ENCODE measurements around the gene TMED10. TPM values are rescaled to one million over a fixed set of nuclear protein-coding genes. Genes with fewer than 3 reads are reported as not detected.

Gene TMED10
- total RNA-seq, 1 experiment from 2014 or later: 255 TPM

GRCh38 chr14:75170772-75171171 lies 5.6 kb downstream of the TMED10 start:
- CTCF ChIA-PET: no interaction called here
- H3K27me3 ChIP-seq (replicated peaks; ENCODE audit: control insufficient read depth, insufficient read depth, low read length): no peaks in the 10 kb centered on the region
- BruUV-seq (replicated peaks): no TSS peak
- Mint-ChIP-seq H3K4me1 (ENCODE audit: low read depth, unreplicated experiment) (peaks cover 20% of the 10 kb centered on the region), H3K9me3 (ENCODE audit: unreplicated experiment) (no peaks in the 10 kb centered on the region), H3K4me3 (ENCODE audit: unreplicated experiment) (no peak overlapping the region), H3K36me3 (ENCODE audit: insufficient read depth, unreplicated experiment) (no peaks in the 10 kb centered on the region), H3K27ac (ENCODE audit: unreplicated experiment) (no peak overlapping the region), H3K27me3 (ENCODE audit: insufficient read depth, unreplicated experiment) (no peaks in the 10 kb centered on the region)
- H3K4me1 ChIP-seq: peaks cover 11% of the 10 kb centered on the region; the same call in 1 of the 2 replicates
- POLR2A ChIA-PET: no interaction called here
- DNase-seq: no peak
- intact Hi-C loops (cut with micrococcal nuclease; ENCODE audit: unreplicated experiment): no loop called here
- no peak overlapping the region for H3K4me3 ChIP-seq (ENCODE audit: low read depth, low read length)
- TF ChIP-seq, protein P1, sequence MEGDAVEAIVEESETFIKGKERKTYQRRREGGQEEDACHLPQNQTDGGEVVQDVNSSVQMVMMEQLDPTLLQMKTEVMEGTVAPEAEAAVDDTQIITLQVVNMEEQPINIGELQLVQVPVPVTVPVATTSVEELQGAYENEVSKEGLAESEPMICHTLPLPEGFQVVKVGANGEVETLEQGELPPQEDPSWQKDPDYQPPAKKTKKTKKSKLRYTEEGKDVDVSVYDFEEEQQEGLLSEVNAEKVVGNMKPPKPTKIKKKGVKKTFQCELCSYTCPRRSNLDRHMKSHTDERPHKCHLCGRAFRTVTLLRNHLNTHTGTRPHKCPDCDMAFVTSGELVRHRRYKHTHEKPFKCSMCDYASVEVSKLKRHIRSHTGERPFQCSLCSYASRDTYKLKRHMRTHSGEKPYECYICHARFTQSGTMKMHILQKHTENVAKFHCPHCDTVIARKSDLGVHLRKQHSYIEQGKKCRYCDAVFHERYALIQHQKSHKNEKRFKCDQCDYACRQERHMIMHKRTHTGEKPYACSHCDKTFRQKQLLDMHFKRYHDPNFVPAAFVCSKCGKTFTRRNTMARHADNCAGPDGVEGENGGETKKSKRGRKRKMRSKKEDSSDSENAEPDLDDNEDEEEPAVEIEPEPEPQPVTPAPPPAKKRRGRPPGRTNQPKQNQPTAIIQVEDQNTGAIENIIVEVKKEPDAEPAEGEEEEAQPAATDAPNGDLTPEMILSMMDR (IDR thresholded peaks at IDR 0.05; ENCODE audit: insufficient read depth in 1 of 2, low read depth in 1 of 2, low read length in 1 of 2, severe bottlenecking in 1 of 2, unreplicated experiment in 1 of 2): no peak
- no peaks in the 10 kb centered on the region for H3K36me3 ChIP-seq (ENCODE audit: control insufficient read depth, insufficient read depth, low read length)
- no peaks in the 10 kb centered on the region for H3K9me3 ChIP-seq

DNA sequence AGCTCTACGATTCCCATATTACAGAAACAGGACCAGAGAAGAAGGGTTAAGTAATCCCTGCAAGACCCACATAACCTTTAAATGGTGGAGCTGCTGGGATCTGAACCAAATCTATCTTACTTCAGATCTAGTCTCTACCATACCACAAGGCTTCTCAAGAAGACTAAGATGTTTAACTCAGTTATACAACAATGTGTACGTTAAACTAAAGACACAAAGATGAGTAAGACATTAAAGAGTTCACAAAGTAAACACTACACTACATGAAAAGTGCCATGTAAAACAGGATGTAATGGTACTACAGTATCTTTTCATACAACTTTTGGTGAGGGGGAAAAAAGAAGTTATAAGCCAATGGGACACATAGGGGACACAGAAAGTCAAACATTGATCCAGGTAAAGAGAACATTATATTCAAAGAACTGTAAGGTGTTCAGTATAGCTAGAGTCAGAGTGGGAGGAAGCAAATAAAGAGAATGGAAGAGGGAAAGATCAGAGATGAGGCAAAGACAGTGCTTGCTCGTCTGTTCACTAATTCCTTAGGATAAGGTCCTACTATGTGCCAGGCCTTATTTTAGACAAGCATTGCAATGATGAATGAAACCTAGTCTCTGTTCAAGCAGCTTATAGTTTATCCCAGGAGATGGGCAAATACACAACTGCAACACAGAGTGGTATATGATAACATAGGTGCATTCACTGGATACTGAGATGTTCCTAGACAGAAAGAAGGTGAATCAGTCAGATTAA lies 7.7 kb downstream of the TMED10 start:
- H3K9me3 ChIP-seq: no peaks in the 10 kb centered on the region
- no peaks in the 10 kb centered on the region for H3K9me3 Mint-ChIP-seq (ENCODE audit: unreplicated experiment)
- CTCF ChIA-PET: no interaction called here
- H3K4me1 ChIP-seq: peaks cover 11% of the 10 kb centered on the region; the same call in 1 of the 2 replicates
- H3K27me3 ChIP-seq (replicated peaks; ENCODE audit: control insufficient read depth, insufficient read depth, low read length): no peaks in the 10 kb centered on the region
- peaks cover 20% of the 10 kb centered on the region for H3K4me1 Mint-ChIP-seq (ENCODE audit: low read depth, unreplicated experiment)
- no peak overlapping the region for H3K4me3 ChIP-seq (ENCODE audit: low read depth, low read length)
- H3K27ac Mint-ChIP-seq (ENCODE audit: unreplicated experiment): no peak overlapping the region
- no peaks in the 10 kb centered on the region for H3K27me3 Mint-ChIP-seq (ENCODE audit: insufficient read depth, unreplicated experiment)
- POLR2A ChIA-PET: interaction anchor here (0.5 kb wide), 1 partner anchor 125 kb away, joined by 5 read pairs; no protein-coding TSS in a partner anchor
- no peaks in the 10 kb centered on the region for H3K36me3 Mint-ChIP-seq (ENCODE audit: insufficient read depth, unreplicated experiment)
- TF ChIP-seq, protein P1 (IDR thresholded peaks at IDR 0.05; ENCODE audit: insufficient read depth in 1 of 2, low read depth in 1 of 2, low read length in 1 of 2, severe bottlenecking in 1 of 2, unreplicated experiment in 1 of 2): no peak
- H3K36me3 ChIP-seq (ENCODE audit: control insufficient read depth, insufficient read depth, low read length): no peaks in the 10 kb centered on the region
- H3K4me3 Mint-ChIP-seq (ENCODE audit: unreplicated experiment): no peak overlapping the region
- BruUV-seq (replicated peaks): no TSS peak
- DNase-seq: no peak
- intact Hi-C loops (cut with micrococcal nuclease; ENCODE audit: unreplicated experiment): no loop called here

- no peaks in the 10 kb centered on the region for H3K9me3 ChIP-seq
- no peaks in the 10 kb centered on the region for H3K36me3 ChIP-seq (ENCODE audit: control insufficient read depth, insufficient read depth, low read length)
- H3K9me3 Mint-ChIP-seq (ENCODE audit: unreplicated experiment): no peaks in the 10 kb centered on the region
- H3K4me3 Mint-ChIP-seq (ENCODE audit: unreplicated experiment): no peak overlapping the region
- POLR2A ChIA-PET: no interaction called here
- intact Hi-C loops (cut with micrococcal nuclease; ENCODE audit: unreplicated experiment): no loop called here
- BruUV-seq (replicated peaks): no TSS peak
- H3K27me3 Mint-ChIP-seq (ENCODE audit: insufficient read depth, unreplicated experiment): no peaks in the 10 kb centered on the region
- H3K4me3 ChIP-seq (ENCODE audit: low read depth, low read length): no peak overlapping the region
- TF ChIP-seq, protein P1 (IDR thresholded peaks at IDR 0.05; ENCODE audit: insufficient read depth in 1 of 2, low read depth in 1 of 2, low read length in 1 of 2, severe bottlenecking in 1 of 2, unreplicated experiment in 1 of 2): no peak
- DNase-seq: no peak
- H3K27me3 ChIP-seq (replicated peaks; ENCODE audit: control insufficient read depth, insufficient read depth, low read length): no peaks in the 10 kb centered on the region
- H3K36me3 Mint-ChIP-seq (ENCODE audit: insufficient read depth, unreplicated experiment): no peaks in the 10 kb centered on the region
- H3K4me1 ChIP-seq: peaks cover 11% of the 10 kb centered on the region; the same call in 1 of the 2 replicates
- H3K4me1 Mint-ChIP-seq (ENCODE audit: low read depth, unreplicated experiment): peaks cover 20% of the 10 kb centered on the region
- no peak overlapping the region for H3K27ac Mint-ChIP-seq (ENCODE audit: unreplicated experiment)
- CTCF ChIA-PET: interaction anchor here (0.9 kb wide), 1 partner anchor 394 kb away, joined by 3 read pairs; no protein-coding TSS in a partner anchor
These were observed 9.1 kb downstream of the TMED10 start for GRCh38 chr14:75167325-75167724.
